NCI-H146 (cell line): ENCODE data around the gene ZNF598.
"Not testable (repeated sequence)": the region's sequence is repeated elsewhere in the genome, so short reads cannot be mapped to it uniquely, and the experiment has no call there.

Source experiments
- DNase-seq: peaks from one replicate; lab custom pipeline; 2025; lab: John Stamatoyannopoulos, UW

Gene ZNF598

GRCh38 chr16:1958143-1958491 is 51.5 kb downstream of the ZNF598 start:
- DNase-seq = not testable (repeated sequence)

- not testable (repeated sequence) for DNase-seq
These were observed 52.0 kb downstream of the ZNF598 start for GRCh38 chr16:1957434-1958142.

GRCh38 chr16:1953734-1954133 is 55.9 kb downstream of the ZNF598 start:
- DNase-seq = no peak

- DNase-seq = no peak
These were observed 59.1 kb downstream of the ZNF598 start for GRCh38 chr16:1950559-1950958.

- DNase-seq = no peak
These were observed 59.6 kb downstream of the ZNF598 start for GRCh38 chr16:1950047-1950446.

GRCh38 chr16:1949507-1949906 is 60.1 kb downstream of the ZNF598 start:
- no peak for DNase-seq
